ENCODE data around the gene NANOS3. TPM values are rescaled to one million over a fixed set of nuclear protein-coding genes. Genes with fewer than 3 reads are reported as not detected.

The NANOS3 gene
- total and polyA plus RNA-seq, 9 of the 15 experiments (the other 6 are each of a cell fraction or from before 2014, with no cell fraction given), result not detected

GRCh38 chr19:13872695-13873389 is 4.1 kb upstream of the NANOS3 start (continued):
- no peak for TF ChIP-seq FOXJ2 (tag; IDR thresholded peaks at IDR 0.05)
- TF ChIP-seq CHAMP1 (IDR thresholded peaks at IDR 0.05), result no peak
- TF ChIP-seq SRSF9 (IDR thresholded peaks at IDR 0.05; ENCODE audit: borderline replicate concordance, low read depth, low read length), result no peak
- no peak for TF ChIP-seq CHD7 (IDR thresholded peaks at IDR 0.05; ENCODE audit: low read depth, low read length)
- TF ChIP-seq COPS2 (conservative IDR thresholded peaks at IDR 0.05), result no peak
- no peak for TF ChIP-seq KDM1A (IDR thresholded peaks at IDR 0.05)
- no peak for TF ChIP-seq SMARCB1 (IDR thresholded peaks at IDR 0.05; ENCODE audit: insufficient read length, low read depth)
